HUDEP-2 (cell line): ENCODE results near the gene OR10A3.
A peak's percentile ranks its signal among the peaks of the same experiment; 100 is the strongest.

ENCODE experiments used
- DNase-seq, 76 experiments: peaks; one replicate each; lab custom pipeline; 2025; ENCODE audit not compliant: unreplicated experiment in 76 of 76; lab: John Stamatoyannopoulos, UW

OR10A3 gene

DNA sequence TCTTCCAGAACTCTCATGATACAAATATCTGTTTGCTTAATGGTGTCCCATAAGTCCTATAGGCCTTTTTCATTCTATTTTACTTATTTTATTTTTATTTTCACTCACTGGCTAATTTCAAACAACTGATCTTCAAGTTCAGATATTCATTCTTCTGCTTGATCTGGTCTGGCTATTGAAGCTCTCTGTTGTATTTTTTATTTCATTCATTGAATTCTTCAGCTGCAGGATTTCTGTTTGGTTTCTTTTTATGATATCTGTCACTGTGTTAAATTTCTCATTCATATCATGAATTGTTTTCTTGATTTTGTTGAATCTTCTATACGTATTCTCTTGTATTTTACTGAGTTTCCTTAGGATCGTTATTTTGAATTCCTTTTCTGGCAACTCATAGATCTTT lies 2.6 kb upstream of the OR10A3 start:
- no peak for DNase-seq

DNA sequence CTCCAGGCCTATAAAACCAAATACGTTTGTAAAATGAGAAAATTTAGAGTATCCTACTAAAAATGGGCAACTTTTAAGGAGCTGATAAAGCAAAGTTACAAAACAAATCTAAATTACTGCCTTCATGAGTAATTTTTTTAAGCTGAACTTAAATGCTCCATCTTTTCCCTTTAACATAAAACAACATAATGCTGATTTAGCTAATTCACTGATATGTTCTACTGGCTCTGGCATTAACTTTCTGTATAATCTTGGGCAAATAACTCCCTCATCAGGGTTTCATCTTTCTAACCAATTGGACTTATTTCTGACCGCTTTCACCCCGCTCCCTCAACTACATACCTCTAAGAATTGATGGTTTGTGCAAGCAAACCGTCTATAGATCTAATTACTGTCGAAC lies 362 bp downstream of the OR10A3 start:
- DNase-seq: no peak

DNA sequence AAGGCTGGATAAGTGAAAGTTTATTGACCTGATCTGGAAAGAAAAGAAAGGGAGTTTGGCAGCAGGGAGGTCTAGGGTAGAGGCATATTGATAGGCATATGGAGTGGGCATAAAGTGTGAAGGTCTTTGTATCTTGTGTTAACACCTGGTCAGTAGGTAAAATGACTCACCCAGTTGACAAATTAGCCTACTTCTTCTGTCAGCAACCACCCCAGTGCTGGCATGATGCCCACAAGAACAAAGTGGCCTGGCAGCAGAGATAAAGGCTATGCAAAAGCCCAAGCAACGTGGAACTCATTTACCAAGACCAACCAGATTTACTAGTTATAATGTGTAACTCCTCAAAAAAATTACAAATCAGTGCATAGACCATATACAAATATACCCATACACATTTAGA lies 4.9 kb downstream of the OR10A3 start:
- peak in 69 of 76 experiments; percentile 7 to 77 (median 44) for DNase-seq

DNA sequence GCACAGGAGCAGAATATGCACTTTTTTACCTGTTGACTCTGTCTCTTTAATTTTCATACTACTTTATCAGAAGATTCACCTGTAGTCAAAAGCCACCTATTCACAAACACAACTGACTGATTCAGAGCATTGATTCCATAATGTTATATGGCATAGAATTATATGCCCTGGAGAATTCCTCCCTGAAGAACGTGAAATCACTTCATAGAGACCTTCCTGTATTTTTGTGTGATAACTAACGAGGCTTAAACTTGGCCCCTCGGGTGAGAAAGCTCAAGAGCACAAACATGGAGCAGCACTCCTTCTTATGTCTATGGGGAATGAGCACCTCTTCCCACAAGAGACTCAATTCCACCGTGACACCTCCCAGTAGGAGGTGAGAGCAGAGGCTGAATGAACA lies 10.3 kb downstream of the OR10A3 start, which contains the start of gene OR10A6:
OR10A6 (minus strand) TSS at position 101 of the 400 bp plus-strand sequence. CDS start 2,606 bp downstream, outside the sequence.
- DNase-seq: no peak

DNA sequence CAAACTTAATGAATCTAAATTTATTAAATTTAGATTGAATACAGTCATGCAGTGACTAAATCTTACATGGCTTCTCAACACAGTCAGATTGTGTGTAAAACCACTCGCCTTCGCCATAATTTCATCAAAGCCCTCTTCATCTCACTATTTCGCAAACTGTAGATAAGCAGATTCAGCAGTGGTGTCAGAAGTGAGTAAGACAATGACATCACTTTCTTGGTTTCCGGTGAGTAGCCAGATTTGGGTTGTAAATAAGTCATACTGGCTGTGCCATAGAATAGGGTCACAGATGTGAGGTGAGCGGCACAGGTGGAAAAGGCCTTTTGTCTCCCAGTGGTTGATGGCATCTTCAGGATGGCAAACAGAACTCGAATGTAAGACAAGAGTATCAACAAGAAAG lies 13.9 kb downstream of the OR10A3 start:
- no peak for DNase-seq

DNA sequence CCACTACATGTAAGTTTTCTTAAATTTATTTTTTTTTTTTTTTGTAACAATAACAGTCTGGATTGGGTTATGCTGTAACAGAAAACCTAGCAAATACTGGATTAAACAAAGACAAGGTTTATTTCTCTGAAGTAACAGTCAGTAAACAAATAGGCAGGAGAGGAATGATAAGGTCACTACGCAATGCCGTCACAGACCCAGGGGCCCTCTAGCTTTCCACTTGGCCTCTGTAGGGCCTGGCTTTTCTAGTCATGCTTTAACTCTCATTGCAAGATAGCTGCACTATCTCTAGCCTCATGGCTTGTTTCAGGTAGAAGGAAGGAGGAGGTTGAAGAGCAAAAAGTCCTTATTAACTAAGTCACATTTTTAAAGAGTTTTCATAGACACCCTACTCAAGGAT lies 17.0 kb downstream of the OR10A3 start:
- DNase-seq: no peak

DNA sequence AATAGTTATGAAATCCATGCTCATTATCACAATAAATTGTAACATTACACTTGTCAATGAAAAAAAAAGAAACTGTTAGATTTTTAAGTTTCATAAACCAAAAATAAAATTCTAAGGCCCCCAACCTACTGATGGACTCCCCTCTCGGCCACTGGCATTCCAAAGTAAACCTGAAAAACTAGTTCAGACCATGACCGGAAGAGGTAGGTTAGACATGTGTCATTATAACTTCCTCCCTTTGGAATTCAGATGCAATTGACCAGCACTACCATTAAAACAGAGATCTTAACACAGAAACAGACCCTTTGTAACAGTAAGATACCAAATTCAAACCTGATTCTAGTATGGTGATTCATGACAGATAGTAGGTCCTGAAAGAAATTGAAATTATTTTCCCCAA lies 23.4 kb downstream of the OR10A3 start:
- no peak for DNase-seq

DNA sequence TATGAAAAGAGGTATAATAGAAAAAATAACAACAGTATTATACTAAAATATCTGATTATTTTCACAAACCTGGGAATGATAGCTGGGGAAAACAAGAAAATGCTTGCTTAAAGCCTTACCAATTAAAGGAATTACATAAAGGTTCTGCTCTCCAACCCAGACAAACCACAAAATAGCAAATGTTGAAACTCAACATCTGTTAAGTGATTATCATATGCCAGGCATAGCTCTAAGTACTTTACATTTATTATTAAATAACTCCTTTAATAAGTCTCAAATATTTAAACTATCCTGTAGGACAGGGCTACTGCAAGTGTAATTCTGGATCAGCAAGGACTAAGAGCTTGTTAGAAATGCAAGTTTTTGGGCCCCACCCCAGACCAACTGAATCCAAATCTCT lies 30.5 kb downstream of the OR10A3 start:
- no peak for DNase-seq

DNA sequence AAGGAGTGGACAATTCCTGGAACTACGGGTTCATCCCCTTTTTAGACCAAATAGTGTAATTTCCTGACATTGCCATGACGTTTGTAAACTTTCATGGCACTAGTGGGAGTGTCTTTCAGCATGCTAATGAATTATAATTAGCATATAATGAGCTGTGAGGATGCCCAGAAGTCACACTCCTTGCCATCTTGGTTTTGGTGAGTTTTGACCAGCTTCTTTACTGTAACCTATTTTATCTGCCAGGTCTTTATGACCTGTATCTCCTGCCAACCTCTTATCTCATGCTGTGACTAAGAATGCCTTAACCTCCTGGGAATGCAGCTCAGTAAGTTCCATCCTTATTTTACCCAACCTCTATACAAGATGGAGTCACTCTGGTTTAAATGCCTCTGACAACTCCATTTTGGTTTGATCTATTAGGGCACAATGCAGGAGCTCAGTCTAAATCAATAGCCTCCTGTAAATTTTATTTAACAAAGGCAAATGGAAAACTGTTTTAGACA lies 31.2 kb downstream of the OR10A3 start:
- no peak for DNase-seq

DNA sequence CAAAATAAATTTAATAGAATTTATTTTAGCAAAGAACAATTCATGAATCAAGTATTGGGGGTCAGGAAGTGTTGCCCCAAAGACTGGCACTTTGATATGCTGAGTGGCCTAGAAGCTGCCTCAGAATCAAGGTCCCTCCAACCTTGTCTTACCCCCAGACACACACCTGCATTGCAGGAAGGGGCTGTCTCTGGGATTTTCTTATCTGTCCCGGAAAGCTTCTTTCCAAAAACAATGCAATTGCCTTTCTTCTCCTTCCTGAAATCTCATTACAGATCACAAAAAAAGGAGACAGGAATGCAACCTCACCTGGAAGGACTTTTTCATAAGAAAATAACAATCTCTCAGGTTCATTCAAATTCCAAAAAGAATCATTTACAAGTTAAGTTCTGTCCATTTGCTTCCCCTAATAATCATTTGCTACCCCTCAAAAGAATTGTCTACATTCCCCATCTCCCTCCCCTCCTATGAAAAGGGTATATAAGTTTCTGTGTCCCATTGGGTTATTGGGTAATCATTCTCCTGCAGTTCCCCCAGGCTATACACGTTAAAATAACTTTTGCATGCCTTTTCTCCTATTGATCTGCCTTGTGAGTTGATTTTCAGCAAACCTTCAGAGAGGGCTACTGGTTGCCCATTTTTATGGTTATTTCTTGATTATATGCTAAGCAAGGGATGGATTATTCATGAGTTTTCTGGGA lies 31.8 kb downstream of the OR10A3 start:
- DNase-seq: no peak

DNA sequence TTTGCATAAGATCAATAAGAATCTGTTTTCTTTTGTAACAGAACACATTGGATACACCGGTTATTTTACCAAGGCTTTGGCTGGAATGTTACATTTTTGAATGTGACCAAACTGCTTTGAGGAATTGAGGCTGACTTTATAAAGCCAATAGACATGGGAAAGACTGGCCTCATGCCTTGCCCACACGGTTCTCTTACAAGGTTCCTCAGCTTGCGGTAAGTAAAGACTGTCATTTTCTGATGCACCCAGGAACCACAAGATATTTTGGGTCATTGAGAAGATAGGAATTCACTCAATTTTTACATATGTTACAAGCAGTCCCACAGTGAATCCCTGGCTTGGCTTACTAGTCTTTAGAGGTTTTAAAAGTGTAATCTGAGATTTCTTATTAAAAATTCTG lies 34.4 kb downstream of the OR10A3 start:
- DNase-seq: no peak

DNA sequence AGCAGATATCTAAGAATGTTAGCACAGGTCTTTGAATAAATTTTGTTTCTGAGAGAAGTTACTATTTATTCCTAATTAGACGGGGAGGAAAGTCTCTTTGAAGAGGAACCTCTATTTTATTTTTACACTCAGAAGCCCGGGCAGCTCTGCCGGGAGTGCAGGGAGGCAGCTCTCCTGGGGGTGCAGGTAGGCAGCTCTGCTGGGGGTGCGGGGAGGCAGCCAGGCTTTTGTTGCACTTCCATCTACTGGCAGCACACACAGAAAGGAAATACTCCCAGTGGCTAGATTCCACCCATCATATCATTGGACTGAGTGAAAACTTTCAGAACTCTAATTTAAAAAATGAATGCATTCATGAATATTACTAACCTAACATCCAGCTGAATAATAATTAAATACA lies 35.0 kb downstream of the OR10A3 start:
- no peak for DNase-seq

DNA sequence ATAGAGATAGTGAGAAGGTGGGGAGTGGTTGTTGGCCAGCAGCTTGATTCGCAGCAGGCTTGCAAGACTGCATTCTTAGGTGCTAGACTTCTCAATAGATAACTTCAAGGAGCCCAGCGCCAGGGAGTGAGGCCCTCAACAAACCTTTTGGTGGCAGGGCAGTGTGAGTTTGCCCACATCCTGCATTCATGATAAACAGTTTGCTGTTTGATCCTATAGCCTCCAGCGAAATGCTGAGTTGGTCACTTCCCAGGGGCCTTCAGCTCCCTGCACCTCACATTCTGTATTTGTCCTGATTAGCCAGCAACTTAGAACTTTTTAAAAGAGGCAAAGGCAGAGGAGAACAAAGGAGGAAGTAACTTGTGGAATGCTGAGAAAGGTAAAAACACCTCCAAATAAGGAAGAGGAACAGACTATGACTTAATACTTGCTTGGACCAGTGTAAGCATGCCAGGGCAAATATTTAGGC lies 35.5 kb downstream of the OR10A3 start:
- no peak for DNase-seq

DNA sequence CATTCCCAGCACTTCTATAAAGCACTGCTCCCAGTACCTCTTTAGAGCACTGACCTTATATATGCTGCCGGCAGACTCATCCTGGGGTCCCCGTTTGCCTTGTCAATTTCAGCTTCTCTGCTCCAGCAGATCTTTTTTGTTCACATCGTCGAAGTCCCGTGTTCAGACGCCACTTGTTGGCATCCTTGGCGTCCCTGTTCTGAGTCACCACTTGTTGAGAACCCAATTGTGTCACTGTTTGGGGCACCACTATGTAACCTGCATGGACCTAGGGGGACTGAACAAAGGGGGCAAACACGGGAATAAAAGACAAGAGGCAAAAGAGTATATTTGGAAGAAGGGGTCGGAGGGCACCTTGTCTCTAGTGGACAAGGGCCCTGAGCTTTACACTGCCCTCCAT lies 36.0 kb downstream of the OR10A3 start:
- no peak for DNase-seq

DNA sequence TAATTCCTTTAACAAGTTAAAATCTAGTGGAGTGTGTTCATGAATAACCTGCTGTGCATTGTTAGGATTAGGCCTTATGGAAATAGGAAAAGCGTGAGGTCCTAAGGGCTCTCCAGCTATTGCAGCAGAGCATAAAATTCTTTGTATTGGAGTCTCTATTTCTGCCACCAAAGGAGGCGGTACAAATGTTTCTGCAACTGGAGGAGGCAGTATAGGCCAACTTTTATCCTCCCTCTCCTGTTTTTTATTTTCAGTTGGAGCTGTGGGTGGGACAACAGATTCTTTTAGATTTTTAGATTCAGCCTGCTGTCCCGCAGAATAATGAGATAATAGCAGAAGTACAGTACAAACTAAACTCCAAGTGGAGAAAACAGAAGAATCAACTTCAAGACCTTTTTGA lies 36.6 kb downstream of the OR10A3 start:
- DNase-seq: no peak

DNA sequence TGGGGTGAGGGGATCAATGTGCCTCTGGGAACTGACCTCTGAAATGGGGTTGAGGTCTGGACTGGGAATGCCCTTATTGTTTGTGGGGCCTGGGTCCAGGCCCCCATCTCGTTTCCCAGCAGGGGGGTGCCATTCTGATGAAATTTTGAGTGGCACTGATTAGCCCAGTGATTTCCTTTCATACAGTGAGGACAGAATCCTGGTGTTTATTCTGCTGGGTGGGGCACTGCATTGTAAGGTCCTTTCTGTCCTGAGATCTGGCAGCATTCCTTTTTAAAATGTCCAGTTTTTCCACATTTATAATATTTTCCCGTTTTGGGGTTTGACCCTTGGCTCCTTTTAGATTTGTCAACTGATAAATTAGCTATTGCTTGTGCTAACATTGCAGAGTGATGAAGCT lies 37.6 kb downstream of the OR10A3 start:
- DNase-seq: no peak

DNA sequence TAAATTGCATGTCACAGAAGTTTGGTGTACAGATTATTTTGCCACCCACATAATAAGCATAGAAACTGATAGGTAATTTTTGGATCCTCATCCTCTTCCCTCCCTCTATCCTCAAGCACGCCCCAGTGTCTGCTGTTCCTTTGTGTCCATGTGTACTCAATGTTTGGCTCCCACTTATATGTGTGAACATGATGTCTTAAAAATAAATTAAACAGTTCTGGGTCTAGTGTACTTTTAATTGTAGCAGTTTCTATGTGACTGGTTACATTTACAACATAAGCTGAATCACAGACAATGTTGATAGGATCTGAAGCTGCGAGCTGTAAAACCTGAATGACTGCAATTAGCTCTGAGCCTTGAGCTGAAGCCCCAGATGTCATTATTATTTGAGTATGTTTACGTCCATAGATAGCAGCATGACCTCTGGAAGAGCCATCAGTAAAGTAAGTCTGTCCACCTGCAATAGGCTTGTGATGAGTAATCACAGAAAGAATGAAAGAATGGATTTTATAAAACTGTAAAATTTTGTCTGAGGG lies 40.1 kb downstream of the OR10A3 start:
- no peak for DNase-seq

DNA sequence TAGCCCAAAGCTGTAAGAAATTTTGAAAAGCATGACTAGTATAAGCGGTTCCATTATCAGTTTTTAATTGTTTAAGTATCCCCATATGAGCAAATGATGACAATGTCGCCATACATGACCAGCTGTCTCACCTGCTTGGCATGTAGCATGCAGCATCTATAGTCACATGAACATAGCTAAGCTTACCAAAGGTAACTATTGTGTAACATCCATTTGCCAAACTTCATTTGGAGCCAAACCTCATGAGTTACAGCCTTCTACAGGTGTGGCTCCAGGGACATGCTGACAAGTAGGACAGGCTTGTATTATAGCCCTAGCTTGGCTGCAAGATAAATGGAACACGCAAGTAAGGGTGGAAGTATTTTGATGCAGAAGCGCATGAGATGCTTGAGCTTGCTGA lies 40.8 kb downstream of the OR10A3 start:
- no peak for DNase-seq

DNA sequence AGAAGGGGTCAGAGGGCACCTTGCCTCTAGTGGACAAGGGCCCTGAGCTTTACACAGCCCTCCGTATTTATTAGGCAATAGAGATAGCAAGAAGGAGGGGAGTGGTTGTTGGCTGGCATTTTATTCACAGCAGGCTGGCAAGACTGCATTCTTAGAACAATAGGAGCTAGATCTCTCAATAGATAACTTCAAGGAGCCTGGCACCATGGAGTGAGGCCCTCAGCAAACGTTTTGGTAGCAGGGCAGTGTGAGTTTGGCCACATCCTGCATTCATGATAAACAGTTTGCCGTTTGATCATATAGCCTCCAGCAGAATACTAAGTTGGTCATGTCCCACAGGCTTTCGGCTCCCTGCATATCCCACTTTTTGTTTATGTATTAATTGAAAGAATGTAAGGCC lies 42.1 kb downstream of the OR10A3 start:
- no peak for DNase-seq

DNA sequence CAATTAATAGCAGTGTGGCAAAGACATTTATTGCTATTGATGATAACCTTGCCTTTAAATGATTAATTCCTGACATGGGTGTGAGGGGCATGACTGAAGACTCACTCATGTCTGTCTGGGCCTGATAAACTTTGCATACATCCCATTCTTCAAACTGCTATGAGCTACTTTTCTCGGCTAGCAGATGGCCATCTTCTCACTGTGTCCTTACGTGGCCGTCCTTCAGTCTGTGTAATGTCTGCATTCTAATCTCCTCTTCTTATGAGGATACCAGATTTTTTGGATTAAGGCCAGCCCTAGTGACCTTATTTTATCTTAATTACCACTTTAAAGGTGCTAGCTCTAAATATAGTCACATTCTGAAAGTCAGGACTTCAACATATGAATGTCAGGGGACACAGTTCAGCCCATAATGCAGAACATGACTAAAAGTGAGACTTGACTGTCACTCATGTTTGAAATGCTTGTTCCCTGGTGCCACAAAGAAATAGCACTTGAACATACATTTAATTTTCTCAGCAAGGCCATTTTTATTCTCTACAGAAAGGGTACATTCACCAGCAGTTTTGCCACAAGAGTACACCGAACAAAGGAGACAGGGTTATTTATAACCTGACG lies 42.7 kb downstream of the OR10A3 start:
- DNase-seq: peak in 3 of 76 experiments; percentile 1 to 7 (median 4)

DNA sequence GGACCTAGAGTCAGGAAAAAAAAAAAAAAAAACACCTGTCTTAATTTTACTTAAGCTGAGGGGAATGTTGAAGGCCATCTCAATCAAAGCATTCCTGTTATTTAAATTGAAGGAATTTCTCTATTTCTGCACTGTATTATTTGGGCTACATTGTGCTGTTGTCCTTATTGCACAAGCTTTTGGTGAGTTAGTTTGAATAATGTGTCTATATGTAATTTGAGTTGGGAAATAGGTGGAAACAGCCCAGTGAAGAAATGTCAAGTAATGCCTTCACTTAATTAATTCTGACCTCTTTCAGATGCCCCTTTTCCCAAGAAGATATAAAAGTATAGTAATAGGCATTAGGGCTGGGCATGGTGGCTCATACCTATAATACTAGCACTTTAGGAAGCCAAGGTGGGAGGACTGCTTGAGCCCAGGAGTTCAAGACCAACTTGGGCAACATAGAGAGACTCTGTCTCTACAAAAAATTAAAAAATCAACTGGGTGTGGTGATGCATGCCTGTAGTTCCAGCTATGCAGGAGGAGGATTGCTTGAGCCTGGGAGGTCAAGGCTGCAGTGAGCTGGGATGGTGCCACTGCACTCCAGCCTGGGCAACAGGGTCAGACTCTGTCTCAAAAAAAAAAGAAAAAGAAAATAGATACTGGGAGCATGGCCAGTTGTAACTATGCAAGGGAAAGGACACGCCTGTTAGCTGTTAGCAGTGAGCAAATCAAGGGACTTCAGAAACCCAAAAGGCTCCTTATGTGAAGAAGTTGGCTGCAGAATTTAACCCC lies 45.3 kb downstream of the OR10A3 start:
- DNase-seq: no peak
